Measurements from ENCODE around the gene SMC1B.
"Not testable (repeated sequence)": the region's sequence is repeated elsewhere in the genome, so short reads cannot be mapped to it uniquely, and the experiment has no call there.

SMC1B gene

DNA sequence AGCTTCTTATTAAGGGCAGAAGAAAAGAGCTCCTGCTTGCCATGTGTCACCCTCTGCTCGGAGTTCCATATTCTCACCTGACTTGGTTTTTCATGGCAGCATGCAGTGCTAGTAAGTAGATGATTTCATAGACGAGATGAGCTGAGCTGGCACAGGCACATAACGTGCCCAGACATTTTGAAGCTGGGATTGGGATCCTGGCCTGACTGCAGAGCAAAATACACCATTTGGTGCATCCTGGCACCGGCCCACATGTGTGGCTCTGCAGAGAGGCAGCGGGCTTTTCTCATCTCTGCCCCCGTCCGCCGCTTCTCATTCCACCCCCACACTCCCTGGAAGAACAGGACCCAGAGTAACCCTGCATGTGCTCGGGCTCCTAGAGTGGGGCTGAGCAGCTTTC is 78.9 kb downstream of the SMC1B start:
- Mint-ChIP-seq H3K9me3 (no peaks in the 10 kb centered on the region), H3K36me3 (ENCODE audit: insufficient read depth) (peaks cover 48% of the 10 kb centered on the region), H3K4me3 (no peak overlapping the region), H3K27ac (ENCODE audit: low read depth) (no peak overlapping the region), H3K27me3 (no peaks in the 10 kb centered on the region), H3K4me1 (peaks cover 9% of the 10 kb centered on the region)
- ATAC-seq (replicated peaks; ENCODE audit: extremely low read depth, poor library complexity, severe bottlenecking) = no peak
- no peak for DNase-seq (ENCODE audit: low spot score in 2 of 2)

DNA sequence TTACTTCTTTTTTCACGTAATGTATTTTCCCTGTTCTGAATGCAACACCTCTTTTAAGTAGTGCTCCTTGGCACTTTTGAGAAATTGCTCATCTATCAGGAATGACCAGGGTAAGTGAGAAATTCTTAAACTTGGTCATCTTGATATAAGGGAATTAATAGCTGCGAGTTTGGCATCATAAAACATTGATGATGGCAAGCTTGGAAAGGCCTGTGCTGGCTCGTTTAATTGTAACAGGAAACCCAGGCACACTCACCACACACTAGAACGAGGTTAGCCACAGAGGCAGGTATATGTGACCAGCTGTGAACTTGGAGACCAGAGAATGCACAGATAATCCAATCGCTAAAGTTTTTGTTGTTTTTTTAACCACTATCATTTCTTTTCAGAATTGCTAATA is 79.3 kb downstream of the SMC1B start:
- DNase-seq (ENCODE audit: low spot score in 2 of 2) = no peak
- peaks cover 9% of the 10 kb centered on the region for H3K4me1 Mint-ChIP-seq
- no peaks in the 10 kb centered on the region for H3K9me3 Mint-ChIP-seq
- no peaks in the 10 kb centered on the region for H3K27me3 Mint-ChIP-seq
- no peak overlapping the region for H3K27ac Mint-ChIP-seq (ENCODE audit: low read depth)
- no peak overlapping the region for H3K4me3 Mint-ChIP-seq
- H3K36me3 Mint-ChIP-seq (ENCODE audit: insufficient read depth) = peaks cover 49% of the 10 kb centered on the region
- peak; percentile 55 for ATAC-seq (replicated peaks; ENCODE audit: extremely low read depth, poor library complexity, severe bottlenecking)

DNA sequence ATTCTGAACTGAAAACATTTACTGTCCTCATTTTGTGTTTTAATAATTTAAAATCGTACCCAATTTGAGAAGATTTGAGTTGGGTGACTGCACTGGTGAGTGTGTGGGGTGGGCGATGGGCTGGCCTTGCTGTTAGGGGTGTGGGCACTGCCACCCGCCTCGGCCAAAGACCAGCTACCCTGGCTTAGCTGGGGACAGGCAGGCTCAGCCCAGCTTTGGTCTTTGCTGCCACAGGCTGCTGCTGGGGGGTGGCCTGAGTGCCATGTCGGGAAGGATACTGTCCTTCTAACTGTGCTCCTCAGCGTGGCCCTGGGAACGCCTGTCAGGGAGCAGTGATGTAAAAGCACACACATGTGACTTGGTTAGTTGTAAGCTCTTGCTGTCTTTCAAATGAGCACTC is 81.4 kb downstream of the SMC1B start:
- ATAC-seq (replicated peaks; ENCODE audit: extremely low read depth, poor library complexity, severe bottlenecking) (no peak), DNase-seq (ENCODE audit: low spot score in 2 of 2) (no peak)
- Mint-ChIP-seq H3K27me3 (no peaks in the 10 kb centered on the region), H3K4me3 (no peak overlapping the region), H3K4me1 (peaks cover 9% of the 10 kb centered on the region), H3K27ac (ENCODE audit: low read depth) (no peak overlapping the region), H3K36me3 (ENCODE audit: insufficient read depth) (peaks cover 45% of the 10 kb centered on the region), H3K9me3 (no peaks in the 10 kb centered on the region)

DNA sequence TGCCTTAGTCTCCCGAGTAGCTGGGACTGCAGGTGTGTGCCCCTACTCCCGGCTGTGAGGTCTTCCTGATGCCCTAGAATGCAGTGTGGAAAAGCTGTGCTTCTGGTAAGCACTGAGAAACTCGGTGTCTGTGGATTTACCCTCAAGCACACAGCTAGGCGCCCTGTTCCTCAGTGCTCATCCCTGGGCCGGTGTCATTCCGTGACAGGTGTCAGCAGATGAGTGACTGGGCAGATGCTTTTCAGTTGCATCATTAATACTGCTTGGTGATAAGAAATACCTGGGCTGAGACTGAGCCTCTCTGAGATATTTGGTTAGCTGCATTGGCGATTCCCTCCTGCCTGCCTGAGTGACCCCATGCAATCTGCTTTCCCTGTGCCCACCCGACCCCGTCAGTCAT is 81.9 kb downstream of the SMC1B start:
- Mint-ChIP-seq H3K36me3 (ENCODE audit: insufficient read depth) (peaks cover 40% of the 10 kb centered on the region), H3K27me3 (no peaks in the 10 kb centered on the region), H3K9me3 (no peaks in the 10 kb centered on the region), H3K4me3 (no peak overlapping the region), H3K27ac (ENCODE audit: low read depth) (no peak overlapping the region), H3K4me1 (peaks cover 9% of the 10 kb centered on the region)
- no peak for ATAC-seq (replicated peaks; ENCODE audit: extremely low read depth, poor library complexity, severe bottlenecking)
- no peak for DNase-seq (ENCODE audit: low spot score in 2 of 2)

DNA sequence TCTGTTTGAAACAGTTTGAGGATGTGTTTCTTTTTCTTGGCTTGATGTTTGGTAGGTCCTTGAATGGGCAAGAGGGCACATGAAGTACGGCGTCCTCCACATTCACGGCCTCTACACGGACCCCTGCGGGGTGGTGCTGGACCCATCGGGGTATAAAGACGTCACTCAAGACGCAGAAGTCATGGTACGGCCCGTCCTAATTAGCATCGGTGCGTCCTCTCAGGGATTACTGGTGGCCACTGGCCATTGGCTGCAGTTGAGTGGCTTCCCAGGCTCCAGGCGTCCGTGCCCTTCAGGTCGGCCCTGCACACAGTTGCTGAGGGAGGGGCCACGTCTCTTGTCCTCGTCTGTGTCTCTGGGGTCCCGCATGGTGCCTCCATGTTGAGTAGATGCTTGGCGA is 82.9 kb downstream of the SMC1B start:
- no peak overlapping the region for H3K27ac Mint-ChIP-seq (ENCODE audit: low read depth)
- H3K4me1 Mint-ChIP-seq = peaks cover 13% of the 10 kb centered on the region
- H3K36me3 Mint-ChIP-seq (ENCODE audit: insufficient read depth) = peaks cover 39% of the 10 kb centered on the region

DNA sequence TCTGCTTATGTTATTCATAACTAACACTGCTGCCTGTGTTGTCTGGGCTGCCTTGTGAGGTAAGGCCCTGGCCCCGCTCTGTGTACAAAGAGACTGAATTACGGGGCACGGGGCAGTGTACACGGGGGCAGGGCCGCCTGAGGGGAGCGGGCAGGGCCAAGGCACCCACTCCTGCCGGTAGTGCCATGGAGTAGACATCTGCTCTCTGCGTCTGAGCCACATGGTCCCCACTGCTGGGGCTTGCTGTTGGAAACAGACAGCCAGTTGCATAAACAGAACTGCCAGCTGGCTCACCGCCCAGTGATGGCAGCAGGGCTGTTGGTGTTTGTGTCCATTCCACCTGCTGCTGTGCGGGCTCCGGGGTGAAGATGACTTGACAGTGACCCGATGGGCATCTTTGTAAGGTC is 83.9 kb downstream of the SMC1B start:
- H3K36me3 Mint-ChIP-seq (ENCODE audit: insufficient read depth) = peaks cover 41% of the 10 kb centered on the region
- H3K27me3 Mint-ChIP-seq = no peaks in the 10 kb centered on the region
- ATAC-seq (replicated peaks; ENCODE audit: extremely low read depth, poor library complexity, severe bottlenecking) (no peak), DNase-seq (ENCODE audit: low spot score in 2 of 2) (no peak)
- peaks cover 20% of the 10 kb centered on the region for H3K4me1 Mint-ChIP-seq
- no peak overlapping the region for H3K4me3 Mint-ChIP-seq
- H3K27ac Mint-ChIP-seq (ENCODE audit: low read depth) = no peak overlapping the region
- no peaks in the 10 kb centered on the region for H3K9me3 Mint-ChIP-seq

More for the DNA sequence above, 82.9 kb downstream of the SMC1B start:
- H3K27me3 Mint-ChIP-seq = no peaks in the 10 kb centered on the region
- ATAC-seq (replicated peaks; ENCODE audit: extremely low read depth, poor library complexity, severe bottlenecking) = no peak
- H3K9me3 Mint-ChIP-seq = no peaks in the 10 kb centered on the region
- no peak overlapping the region for H3K4me3 Mint-ChIP-seq
- DNase-seq (ENCODE audit: low spot score in 2 of 2) = no peak

DNA sequence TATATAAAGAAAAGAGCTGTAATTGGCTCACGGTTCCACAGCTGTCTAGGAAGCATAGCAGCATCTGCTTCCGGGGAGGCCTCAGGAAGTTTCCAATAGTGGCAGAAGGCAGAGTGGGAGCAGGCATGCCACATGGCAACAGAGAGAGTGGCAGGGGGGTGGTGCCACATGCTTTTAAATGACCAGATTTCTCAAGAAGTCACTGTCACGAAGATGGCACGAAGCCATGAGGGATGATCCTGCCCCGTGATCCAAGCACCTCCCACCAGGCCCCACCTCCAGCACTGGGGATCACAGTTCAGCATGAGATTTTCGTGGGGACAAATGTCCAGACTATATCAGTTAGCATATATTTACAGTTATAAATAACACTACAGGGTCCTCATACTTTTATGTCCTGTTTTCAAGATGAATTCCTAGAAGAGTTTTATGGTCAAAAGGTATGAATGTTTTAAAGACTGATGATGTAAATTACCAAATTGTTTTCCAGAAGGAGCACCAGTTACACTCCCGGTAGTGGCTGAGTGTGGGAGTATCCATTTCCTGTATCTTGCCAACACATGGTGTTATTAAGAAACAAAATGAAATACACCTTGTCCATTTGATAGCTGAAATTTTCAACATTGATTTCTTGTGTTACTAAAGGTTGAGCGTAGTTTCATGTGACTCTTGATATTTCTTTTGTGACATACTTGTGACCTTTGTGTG is 84.4 kb downstream of the SMC1B start:
- H3K4me3 Mint-ChIP-seq = no peak overlapping the region
- H3K4me1 Mint-ChIP-seq = peaks cover 15% of the 10 kb centered on the region
- no peak overlapping the region for H3K27ac Mint-ChIP-seq (ENCODE audit: low read depth)
- peaks cover 41% of the 10 kb centered on the region for H3K36me3 Mint-ChIP-seq (ENCODE audit: insufficient read depth)
- H3K9me3 Mint-ChIP-seq = no peaks in the 10 kb centered on the region
- no peak for DNase-seq (ENCODE audit: low spot score in 2 of 2)
- no peak for ATAC-seq (replicated peaks; ENCODE audit: extremely low read depth, poor library complexity, severe bottlenecking)
- H3K27me3 Mint-ChIP-seq = no peaks in the 10 kb centered on the region

DNA sequence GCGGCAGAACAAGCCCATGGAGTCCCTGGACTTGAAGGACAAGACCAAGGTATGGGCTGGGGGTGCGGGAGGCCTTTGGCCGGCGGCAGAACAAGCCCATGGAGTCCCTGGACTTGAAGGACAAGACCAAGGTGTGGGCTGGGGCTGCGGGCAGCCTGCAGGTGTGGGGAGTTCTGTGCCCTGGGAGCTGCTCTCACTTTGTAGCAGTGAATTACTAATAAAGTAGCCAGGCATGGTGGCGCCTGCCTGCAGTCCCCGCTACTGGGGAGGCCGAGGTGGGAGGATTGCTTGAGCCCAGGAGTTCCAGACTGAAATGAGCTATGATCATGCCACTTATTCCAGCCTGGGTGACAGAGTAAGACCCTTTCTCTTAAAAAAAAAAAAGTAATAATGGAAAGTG is 85.1 kb downstream of the SMC1B start:
- not testable (repeated sequence) for H3K27me3 Mint-ChIP-seq; H3K27ac Mint-ChIP-seq (ENCODE audit: low read depth); DNase-seq (ENCODE audit: low spot score in 2 of 2); ATAC-seq (replicated peaks; ENCODE audit: extremely low read depth, poor library complexity, severe bottlenecking); H3K9me3 Mint-ChIP-seq; H3K4me3 Mint-ChIP-seq
- H3K4me1 Mint-ChIP-seq = peaks cover 11% of the 10 kb centered on the region
- H3K36me3 Mint-ChIP-seq (ENCODE audit: insufficient read depth) = peaks cover 43% of the 10 kb centered on the region

DNA sequence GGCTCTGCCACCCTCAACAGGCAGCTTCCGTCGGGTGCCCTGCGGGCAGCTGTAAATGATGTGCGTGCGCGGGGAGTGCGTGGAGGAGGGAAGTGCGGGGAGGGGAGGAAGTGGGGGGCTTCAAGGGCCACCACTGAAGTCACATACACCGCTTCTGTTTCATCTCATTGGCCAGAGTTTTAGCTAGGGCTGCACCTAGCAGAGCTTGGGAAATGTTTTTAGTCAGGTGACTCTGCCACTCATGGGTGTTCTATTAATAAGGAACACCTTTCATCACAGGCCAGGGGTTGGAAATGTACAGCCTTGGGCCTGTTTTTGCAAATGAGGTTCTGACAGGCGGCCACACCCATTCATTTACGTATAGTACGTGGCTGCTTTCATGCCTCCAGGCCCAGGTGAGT is 89.1 kb downstream of the SMC1B start:
- Mint-ChIP-seq H3K27ac (ENCODE audit: low read depth) (peak overlapping the region; percentile 59), H3K36me3 (ENCODE audit: insufficient read depth) (peaks cover 42% of the 10 kb centered on the region), H3K4me3 (no peak overlapping the region), H3K9me3 (no peaks in the 10 kb centered on the region), H3K27me3 (no peaks in the 10 kb centered on the region), H3K4me1 (peaks cover 25% of the 10 kb centered on the region)
- ATAC-seq (replicated peaks; ENCODE audit: extremely low read depth, poor library complexity, severe bottlenecking) = no peak
- no peak for DNase-seq (ENCODE audit: low spot score in 2 of 2)

DNA sequence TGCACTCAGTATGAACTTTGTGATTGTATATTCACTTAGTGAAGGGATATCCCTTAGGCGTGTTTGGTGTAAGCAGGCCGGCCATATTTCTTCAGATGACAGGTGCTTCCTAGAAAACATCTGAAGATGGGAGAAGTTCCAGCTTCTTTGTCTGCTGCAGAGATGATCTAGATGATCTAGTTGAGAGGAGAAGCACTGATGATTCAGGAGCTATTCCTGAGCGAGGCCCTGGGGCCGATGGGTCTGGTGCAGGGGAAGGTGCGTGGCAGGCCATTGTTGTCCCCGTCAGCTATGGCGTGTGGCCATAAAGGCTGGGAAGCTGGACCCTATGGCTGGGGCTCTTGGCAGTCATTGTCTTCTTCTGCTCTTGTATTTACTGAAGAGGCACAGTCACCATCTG is 89.7 kb downstream of the SMC1B start:
- Mint-ChIP-seq H3K4me3 (no peak overlapping the region), H3K27me3 (no peaks in the 10 kb centered on the region), H3K27ac (ENCODE audit: low read depth) (peak overlapping the region; percentile 59), H3K4me1 (peaks cover 31% of the 10 kb centered on the region), H3K36me3 (ENCODE audit: insufficient read depth) (peaks cover 48% of the 10 kb centered on the region), H3K9me3 (no peaks in the 10 kb centered on the region)
- no peak for ATAC-seq (replicated peaks; ENCODE audit: extremely low read depth, poor library complexity, severe bottlenecking)
- no peak for DNase-seq (ENCODE audit: low spot score in 2 of 2)

DNA sequence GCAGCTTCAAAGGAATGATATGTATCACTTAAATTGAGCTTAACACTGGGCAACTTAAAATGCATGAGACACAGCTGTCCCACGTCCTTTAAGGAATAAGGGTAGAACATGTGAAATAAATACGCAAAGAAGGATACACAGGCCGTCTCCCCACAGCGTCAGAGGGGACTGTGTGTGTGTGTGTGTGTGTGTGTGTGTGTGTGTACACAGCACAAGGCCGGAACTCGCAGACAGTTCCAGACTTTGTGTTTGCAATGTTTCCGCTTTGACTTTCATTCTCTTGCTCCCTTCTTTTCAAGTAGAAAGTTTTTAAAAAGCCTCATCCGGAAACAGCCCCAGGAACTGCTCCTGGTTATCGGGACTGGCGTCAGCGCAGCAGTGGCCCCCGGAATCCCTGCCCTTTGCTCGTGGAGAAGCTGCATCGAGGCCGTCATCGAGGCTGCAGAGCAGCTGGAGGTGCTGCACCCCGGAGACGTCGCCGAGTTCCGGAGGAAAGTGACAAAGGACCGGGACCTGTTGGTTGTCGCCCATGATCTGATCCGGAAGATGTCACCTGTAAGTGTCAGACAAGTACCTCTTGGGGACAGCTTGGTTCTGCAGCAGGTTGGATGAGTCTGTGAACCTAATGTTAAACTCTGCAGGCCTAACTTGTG is 90.4 kb downstream of the SMC1B start:
- Mint-ChIP-seq H3K9me3 (no peaks in the 10 kb centered on the region), H3K4me3 (no peak overlapping the region), H3K27ac (ENCODE audit: low read depth) (no peak overlapping the region), H3K27me3 (no peaks in the 10 kb centered on the region), H3K36me3 (ENCODE audit: insufficient read depth) (peaks cover 55% of the 10 kb centered on the region), H3K4me1 (peaks cover 38% of the 10 kb centered on the region)
- ATAC-seq (replicated peaks; ENCODE audit: extremely low read depth, poor library complexity, severe bottlenecking) (no peak), DNase-seq (ENCODE audit: low spot score in 2 of 2) (no peak)

DNA sequence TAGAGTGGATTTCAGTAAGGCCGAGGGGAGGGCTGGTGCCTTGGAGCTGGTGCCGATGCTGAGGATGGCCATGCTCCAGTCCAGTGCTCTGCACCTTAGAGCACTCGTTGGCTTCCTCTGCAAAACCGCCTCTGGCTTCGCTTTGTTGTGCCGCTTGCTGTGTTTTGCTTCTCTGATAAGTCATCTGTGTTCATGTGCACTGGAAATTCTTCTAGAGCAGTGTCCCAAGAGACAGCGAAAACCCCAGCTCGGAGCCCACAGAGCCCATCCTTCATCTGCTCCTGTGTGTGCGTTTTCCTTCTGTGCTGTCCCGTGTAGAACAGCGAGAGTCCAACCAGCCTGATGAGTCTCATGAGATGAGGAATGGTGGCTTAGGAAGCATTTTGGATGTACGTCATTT is 91.6 kb downstream of the SMC1B start:
- no peak overlapping the region for H3K4me3 Mint-ChIP-seq
- ATAC-seq (replicated peaks; ENCODE audit: extremely low read depth, poor library complexity, severe bottlenecking) (no peak), DNase-seq (ENCODE audit: low spot score in 2 of 2) (no peak)
- H3K9me3 Mint-ChIP-seq = no peaks in the 10 kb centered on the region
- no peaks in the 10 kb centered on the region for H3K27me3 Mint-ChIP-seq
- peaks cover 45% of the 10 kb centered on the region for H3K4me1 Mint-ChIP-seq
- H3K36me3 Mint-ChIP-seq (ENCODE audit: insufficient read depth) = peaks cover 54% of the 10 kb centered on the region
- peak overlapping the region; percentile 32 for H3K27ac Mint-ChIP-seq (ENCODE audit: low read depth)

DNA sequence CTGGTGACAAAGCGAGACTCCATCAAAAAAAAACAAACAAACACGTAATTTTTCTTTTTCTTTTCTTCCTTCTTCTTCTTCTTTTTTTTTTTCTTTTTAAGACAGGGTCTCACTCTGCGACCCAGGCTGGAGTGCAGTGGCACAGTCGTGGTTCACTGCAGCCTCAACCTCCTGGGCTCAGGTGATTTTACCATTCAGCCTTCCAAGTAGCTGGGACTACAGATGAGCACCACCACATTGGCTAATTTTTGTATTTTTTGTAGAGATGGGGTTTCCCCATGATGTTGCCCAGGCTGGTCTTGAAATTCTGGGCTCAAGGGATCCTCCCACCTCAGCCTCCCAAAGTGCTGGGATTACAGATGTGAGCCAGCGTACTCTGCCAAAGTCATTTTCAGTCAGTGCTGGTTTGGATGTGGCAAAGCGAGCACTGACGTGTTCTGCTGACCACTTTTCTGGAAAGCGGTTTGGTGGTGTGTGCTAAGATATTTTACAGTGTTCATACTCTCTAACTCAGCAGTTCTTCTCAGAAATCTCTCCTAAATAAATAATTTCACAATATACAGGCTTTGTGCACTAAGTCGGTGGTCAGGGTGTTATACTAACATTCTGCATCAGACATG is 92.9 kb downstream of the SMC1B start:
- peak overlapping the region; percentile 80 for H3K4me3 Mint-ChIP-seq
- DNase-seq (ENCODE audit: low spot score in 2 of 2) = no peak

More for the DNA sequence above, 92.9 kb downstream of the SMC1B start:
- peaks cover 51% of the 10 kb centered on the region for H3K36me3 Mint-ChIP-seq (ENCODE audit: insufficient read depth)
- no peak for ATAC-seq (replicated peaks; ENCODE audit: extremely low read depth, poor library complexity, severe bottlenecking)
- H3K27ac Mint-ChIP-seq (ENCODE audit: low read depth) = peak overlapping the region; percentile 100
- no peaks in the 10 kb centered on the region for H3K9me3 Mint-ChIP-seq
- no peaks in the 10 kb centered on the region for H3K27me3 Mint-ChIP-seq
- peaks cover 42% of the 10 kb centered on the region for H3K4me1 Mint-ChIP-seq

All from central memory CD8-positive, alpha-beta T cell (primary cell).